Subcutaneous adipose tissue (tissue), 4 donors: ENCODE measurements around the gene RB1. TPM values are rescaled to one million over a fixed set of nuclear protein-coding genes. Genes with fewer than 3 reads are reported as not detected.

Experiments
- total RNA-seq, 4 donors: library from RNA; depleted of rRNA; stranded (reverse); fragments of >200 nt; gene quantifications; one replicate each; pipeline ENCODE4 v1.1.0, GENCODE V29; 2016
- TF ChIP-seq, protein P1 (sequence below): fragments of 450-650 bp; IDR thresholded peaks from one replicate; pipeline ENCODE4 v1.5.1; 2016; ENCODE audit warnings: low read depth, mild to moderate bottlenecking, control low read depth, antibody characterized with exemption, moderate library complexity

RB1 gene
- total RNA-seq, 4 donors from 2014 or later: 35.0 to 85.6 (median 45.6) TPM

DNA sequence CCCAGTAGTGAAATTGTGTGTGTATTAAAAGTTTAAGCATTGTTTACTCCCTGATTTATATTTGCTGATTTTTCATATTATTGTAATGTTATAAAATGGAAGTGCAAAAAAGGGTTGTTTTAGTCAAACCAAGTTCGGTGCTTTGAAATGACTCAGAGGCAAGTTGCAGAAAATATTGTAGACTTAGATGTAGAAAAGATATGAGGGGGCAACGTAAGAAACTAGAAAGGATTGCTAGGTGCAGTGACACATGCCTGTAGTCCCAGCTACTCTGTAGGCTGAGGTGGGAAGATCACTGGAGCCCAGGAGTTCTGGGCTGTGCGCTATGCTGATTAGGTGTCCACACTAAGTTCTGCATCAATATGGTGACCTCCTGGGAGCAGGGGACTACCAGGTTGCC is 125.5 kb downstream of the RB1 start:
- TF ChIP-seq, protein P1, sequence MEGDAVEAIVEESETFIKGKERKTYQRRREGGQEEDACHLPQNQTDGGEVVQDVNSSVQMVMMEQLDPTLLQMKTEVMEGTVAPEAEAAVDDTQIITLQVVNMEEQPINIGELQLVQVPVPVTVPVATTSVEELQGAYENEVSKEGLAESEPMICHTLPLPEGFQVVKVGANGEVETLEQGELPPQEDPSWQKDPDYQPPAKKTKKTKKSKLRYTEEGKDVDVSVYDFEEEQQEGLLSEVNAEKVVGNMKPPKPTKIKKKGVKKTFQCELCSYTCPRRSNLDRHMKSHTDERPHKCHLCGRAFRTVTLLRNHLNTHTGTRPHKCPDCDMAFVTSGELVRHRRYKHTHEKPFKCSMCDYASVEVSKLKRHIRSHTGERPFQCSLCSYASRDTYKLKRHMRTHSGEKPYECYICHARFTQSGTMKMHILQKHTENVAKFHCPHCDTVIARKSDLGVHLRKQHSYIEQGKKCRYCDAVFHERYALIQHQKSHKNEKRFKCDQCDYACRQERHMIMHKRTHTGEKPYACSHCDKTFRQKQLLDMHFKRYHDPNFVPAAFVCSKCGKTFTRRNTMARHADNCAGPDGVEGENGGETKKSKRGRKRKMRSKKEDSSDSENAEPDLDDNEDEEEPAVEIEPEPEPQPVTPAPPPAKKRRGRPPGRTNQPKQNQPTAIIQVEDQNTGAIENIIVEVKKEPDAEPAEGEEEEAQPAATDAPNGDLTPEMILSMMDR: no peak

DNA sequence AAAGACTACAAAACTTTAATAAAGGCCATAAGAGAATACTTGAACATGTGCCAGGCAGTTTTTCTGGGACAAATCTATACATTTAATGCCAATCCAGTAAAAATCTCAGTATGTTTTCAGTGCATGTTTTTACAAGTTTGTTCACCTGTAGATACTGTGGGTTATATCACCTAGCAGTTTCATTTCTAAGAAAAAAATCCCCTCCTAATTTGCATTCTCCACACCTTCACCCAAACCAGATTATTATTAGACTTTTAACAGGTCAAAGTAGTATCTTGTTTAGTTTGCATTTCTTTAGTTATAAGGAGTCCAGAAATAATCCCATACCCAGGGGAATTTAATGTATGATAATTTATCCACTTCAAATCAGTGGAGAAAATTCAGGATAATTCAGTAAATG is 126.3 kb downstream of the RB1 start:
- TF ChIP-seq, protein P1: no peak

DNA sequence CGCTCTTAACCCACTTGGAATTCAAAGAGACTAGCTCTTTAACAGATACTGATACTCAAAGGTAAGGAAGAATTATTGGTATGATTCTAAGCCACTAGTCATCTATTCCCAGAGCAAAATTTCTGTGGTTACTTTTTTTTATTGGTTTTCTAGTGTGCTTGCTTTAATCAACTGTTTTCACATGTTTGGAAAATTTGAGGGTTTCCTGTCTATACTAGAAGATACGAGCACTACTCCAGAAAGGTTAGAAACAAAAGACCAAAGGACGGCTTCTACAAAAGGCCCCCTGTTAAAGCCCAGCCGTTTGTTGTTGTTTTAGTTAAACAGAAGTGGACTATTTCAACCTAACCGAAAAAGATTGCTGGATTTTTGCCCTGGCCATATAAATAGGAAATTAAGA is 127.9 kb downstream of the RB1 start:
- TF ChIP-seq, protein P1: no peak

DNA sequence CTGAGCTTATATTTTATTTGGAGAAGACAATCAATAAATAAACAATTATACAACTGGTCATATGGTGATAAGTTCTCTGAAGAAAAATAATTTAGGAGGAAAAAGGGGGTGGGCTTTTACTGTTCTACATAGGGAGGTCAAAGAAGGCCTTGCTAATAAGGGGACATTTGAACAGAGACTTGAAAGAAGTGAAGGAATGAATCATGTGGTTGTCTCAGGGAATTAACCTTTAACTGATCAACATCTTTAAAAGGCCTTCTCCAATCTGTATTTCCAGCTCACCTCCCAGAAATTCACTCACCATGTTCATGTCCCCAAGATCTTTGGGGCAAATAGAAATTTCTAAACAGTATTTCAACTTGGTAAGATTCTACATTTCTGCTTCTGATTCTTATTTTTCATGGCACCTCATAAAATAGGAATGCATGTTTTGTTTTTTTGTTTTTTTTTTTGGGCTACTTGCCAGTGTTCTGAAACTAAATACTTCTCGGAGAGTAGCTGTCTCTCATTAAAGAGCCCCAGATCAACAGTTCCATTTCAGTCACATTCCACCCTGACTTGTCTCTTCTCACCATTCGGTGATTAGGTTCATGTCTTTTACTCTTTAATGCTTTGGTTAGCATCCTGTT is 128.6 kb downstream of the RB1 start:
- TF ChIP-seq, protein P1: no peak

DNA sequence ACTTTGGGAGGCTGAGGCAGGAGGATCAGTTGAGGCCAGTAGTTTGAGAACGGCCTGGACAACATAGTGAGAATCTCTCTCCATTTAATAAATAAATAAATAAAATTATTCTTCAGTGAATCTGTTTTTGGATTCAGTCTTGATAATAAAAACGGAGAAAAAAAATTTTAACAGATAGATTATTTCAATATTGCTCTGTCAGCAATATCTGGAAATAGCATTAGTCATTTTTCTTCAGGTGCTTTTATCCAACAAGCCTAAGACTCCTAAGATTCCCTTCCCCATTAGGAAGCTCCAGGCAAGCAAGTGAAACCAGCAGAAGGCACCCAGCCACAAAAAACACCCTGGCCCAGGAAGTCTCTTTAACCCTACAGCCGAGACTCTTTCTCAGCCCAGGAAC is 130.6 kb downstream of the RB1 start:
- TF ChIP-seq, protein P1: no peak

DNA sequence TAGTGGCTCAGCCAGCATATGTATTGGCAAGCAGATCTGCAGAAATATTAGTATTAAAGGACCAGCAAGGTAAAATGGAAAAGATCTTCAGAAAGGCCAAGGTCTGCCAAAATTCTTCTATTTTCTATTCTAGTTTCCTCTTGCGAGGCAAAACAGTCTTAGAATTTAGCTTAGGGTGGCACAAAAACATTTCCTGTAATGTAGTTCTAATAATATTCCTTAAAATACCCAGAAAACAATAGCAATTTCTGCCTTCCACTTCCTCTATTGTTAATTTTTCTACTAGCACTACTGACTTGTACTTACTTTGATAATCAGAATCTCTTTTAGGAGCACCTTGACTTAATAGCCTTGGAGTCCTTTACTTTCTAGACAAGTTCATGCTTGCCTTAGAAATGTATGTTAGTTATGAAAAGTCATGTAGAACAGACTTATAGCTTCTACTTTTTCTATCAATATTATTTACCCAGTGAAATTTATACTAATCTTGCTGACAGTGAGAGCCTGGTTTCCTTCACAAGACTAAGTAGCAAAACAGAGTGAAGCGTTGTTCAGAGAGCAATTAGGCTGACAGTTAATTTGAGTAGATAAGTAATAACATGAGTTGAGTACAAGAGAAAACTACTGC is 133.2 kb downstream of the RB1 start:
- TF ChIP-seq, protein P1: no peak

DNA sequence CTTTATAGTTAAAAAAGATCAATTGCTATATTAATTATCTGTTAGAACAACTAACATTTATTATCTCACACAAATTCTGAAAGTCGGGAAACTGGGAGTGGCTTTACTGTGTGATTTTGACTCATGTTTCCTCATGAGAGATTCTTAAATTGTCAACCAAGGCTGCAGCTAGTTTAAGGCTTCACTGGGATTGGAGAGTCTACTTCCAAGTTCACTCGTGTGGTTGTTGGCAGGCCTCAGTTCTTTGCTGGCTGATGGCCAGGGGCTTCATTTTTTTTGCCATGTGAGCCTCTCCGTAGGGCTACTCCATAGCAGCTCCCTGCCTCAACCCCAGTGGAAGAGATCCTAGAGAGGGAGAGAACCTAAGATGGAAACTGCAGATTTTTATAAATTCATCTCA is 133.8 kb downstream of the RB1 start:
- TF ChIP-seq, protein P1: no peak
